HK-2 (cell line): ENCODE measurements around the gene MKLN1.

Source experiments
- DNase-seq: peaks from one replicate; pipeline ENCODE4 v3.0.0-alpha.2; 2018; ENCODE audit not compliant: unreplicated experiment

The MKLN1 gene

GRCh38 chr7:131521651-131522163, 194.0 kb downstream of the MKLN1 start:
- no peak for DNase-seq

- DNase-seq: no peak
Measured at GRCh38 chr7:131522325-131522930, 194.8 kb downstream of the MKLN1 start.

- no peak for DNase-seq
Measured at GRCh38 chr7:131524115-131524514, 196.4 kb downstream of the MKLN1 start.

GRCh38 chr7:131524703-131525102, 197.0 kb downstream of the MKLN1 start:
- no peak for DNase-seq

- DNase-seq: no peak
Measured at GRCh38 chr7:131525820-131526219, 198.1 kb downstream of the MKLN1 start.

DNA sequence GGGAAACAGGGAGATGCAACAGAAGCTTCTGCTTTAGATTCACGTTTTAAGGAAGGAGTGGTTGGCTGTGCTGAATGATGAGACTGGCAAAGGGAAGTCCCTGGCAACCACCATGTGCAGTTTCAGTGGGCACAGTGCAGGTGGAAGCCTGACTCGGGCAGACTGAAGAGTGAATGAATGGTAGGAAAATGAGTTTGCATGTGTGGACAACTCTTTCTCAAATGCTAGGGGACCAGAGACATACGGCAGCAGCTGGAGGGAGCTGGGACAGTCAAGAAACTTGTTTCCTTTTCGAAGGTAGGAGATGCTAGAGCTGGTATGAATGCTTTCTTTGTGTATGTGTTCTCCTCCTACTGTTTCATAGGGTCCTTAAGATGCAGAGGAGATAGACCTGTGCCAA, 199.8 kb downstream of the MKLN1 start:
- DNase-seq: no peak

GRCh38 chr7:131529179-131529578, 201.5 kb downstream of the MKLN1 start:
- DNase-seq: no peak

GRCh38 chr7:131529617-131530016, 201.9 kb downstream of the MKLN1 start:
- no peak for DNase-seq

- DNase-seq: no peak
Measured at GRCh38 chr7:131530137-131530536, 202.5 kb downstream of the MKLN1 start.

- DNase-seq: no peak
Measured at GRCh38 chr7:131532570-131533091, 205.0 kb downstream of the MKLN1 start.

DNA sequence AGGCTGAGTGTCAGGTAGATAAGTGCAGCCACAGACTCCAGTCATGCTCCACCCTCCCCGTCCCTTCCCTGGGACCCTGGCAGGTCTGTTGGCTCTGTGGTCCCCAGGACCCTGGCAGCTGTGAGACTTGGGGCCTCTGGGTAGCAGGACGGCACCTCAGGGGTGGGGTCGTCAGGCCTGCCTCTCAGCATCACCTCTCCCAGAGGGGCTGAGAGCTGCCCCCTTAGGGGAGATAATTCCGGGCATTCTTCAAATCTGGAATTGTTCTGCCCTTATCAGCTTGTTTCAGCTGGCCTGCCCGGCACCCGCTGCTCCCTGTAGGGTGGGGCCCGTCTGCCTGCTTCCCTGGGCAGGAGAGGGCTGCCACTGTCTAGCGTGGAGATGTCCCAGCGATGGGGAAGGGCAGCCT, 205.5 kb downstream of the MKLN1 start:
- DNase-seq: no peak

GRCh38 chr7:131533566-131534561, 206.2 kb downstream of the MKLN1 start:
- DNase-seq: no peak

GRCh38 chr7:131536361-131536849, 208.7 kb downstream of the MKLN1 start:
- no peak for DNase-seq

DNA sequence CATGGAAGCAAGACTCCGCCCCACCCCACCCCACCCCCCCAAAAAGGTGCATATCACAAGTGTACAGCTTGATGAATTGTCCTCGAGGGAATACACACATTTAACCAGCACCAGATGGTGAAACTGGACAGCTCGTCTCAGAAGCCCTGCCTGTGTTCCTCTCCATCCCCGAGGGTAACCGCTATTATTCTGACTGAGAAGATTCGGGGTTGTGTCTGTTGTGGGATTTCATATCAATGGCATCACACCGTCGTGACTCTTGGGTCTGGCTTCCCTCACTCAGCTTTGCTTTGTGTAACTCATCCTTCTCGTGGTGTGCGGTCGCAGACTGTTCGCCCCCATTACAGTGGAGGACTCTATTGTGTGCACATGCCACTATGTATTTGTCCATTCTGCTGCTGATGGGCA, 209.9 kb downstream of the MKLN1 start:
- no peak for DNase-seq

DNA sequence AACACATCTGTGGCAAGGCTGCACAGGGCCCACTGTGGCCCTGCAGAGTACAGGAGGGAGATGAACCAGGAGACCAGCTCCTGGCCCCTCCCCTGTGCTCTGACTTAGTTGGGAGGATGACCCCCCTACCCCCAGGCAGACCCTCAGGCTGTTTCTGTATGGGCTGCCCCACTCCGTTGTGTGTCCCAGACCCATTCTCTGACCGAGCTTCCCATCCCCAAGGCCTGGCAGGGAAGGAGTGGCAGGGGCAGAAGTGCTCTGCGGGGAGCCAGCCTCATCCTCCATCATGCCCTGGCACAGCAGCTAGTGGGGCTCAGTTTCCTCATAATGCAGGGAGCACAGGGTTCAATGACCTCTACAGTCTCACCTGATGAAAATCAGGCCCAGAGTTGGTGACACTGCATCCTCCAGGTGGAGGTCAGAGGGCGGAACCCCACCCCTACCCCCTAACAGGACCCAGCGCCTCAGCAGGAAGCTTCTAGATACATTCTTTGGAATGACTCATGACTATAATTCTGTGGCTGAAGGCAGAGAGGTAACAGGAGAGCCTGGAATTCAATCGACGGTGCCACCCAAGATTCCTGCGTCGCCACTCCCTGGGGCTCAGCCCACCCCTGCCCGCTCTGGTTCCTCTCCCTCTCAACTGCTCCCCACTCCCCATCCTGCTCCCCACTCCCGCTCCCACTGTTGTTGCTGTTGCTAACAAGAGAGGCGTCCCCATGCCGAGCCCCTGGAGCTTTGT, 210.6 kb downstream of the MKLN1 start:
- no peak for DNase-seq

DNA sequence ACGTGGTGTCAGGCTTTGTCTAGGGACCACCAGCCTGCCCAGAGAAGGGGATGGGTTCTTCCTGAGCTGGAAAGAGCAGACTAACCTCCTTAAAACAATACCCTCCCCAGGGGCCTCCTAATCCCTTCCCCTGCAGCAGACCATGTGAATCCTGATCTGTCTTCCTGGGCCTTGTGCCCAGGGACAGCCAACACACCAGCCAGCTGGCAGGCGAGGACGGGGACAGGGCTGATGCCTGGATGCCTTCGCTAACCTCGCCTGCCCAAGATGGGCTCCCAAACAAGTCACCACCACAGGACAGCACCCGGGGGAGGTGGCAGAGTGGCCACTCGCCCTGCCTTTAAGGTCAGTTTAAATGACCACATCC, 211.1 kb downstream of the MKLN1 start:
- no peak for DNase-seq

GRCh38 chr7:131540491-131541162, 213.0 kb downstream of the MKLN1 start:
- no peak for DNase-seq

DNA sequence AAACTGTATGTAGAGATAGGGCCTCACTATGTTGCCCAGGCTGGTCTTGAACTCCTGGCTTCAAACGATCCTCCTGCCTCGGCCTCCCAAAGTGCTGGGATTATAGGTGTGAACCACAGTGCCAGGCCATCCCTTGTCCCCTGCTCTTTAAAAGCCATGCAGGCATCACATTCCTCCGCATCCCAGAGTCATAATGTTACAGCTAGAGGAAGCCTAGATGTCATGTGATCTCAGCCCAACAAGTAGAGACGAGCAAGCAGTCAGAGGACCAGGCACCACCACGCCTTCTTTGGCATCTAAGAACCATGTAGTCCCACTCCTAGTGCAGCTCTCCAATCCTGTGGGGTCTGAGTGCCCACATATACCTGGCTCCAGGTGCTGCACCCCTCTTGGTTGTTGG, 215.6 kb downstream of the MKLN1 start:
- no peak for DNase-seq

- no peak for DNase-seq
Measured at GRCh38 chr7:131544021-131544420, 216.3 kb downstream of the MKLN1 start.

DNA sequence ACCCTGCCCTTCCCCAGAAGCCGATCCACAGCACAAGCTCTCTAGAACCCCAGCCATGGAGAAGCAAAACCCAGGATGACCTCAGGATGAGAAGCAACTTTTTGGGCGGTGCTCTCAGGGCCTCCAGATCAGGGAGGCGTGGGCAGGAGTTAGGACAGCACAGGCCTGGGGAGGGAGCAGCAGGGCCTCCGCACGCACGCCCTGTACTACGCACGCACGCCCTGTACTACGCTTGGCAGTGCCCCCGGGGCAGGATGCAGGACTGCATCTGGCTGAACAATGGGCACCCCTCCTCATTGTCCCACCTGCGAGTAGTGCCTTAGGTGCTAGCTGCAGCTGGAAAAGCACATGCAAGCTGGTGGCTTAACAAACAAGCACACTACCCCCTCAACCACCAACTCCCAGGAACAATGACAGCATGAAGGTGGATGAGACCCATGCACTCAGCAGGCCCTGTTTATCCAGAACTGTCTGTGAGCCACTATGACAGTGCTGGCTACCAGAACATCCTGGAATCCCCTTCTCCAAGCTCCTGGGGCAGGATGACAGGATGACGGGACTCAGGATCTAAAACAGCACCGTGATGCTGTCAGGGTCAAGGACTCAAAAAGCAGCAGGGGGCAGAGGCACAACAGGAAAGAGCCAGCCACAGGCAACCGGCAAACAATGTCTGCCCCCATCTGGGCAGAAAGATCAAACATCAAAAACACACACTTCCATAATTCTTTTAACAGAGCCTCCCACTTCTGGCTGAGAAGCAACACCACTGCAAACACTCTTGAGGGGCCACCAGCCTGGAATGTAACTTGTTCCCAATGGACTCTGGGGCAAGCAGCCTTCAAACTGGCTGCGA, 217.0 kb downstream of the MKLN1 start:
- DNase-seq: no peak
